Neutrophil (primary cell): ENCODE data around the gene LILRB2.
A peak's percentile ranks its signal among the peaks of the same experiment; 100 is the strongest.
"Not testable (repeated sequence)": the region's sequence is repeated elsewhere in the genome, so short reads cannot be mapped to it uniquely, and the experiment has no call there.

Experiments used
- H3K27ac ChIP-seq: fragments of 200-600 bp; sonication (generic); 2 replicates; pipeline ENCODE4 v1.5.1; 2016; ENCODE audit warnings: mild to moderate bottlenecking, moderate library complexity
- H3K27me3 ChIP-seq: fragments of 200-600 bp; sonication (generic); 2 replicates; pipeline ENCODE4 v1.6.0; 2016; ENCODE audit warnings: mild to moderate bottlenecking
- H3K36me3 ChIP-seq: fragments of 200-600 bp; sonication (generic); 2 replicates; pipeline ENCODE4 v1.5.1; 2017
- H3K4me1 ChIP-seq, 2 experiments: fragments of 200-600 bp in 1 of 2; sonication (generic) in 1 of 2; 1 replicate in 1 of 2; 2 replicates in 1 of 2; pipeline versions ENCODE4 v1.5.1 to v1.6.1; 2013 to 2016; ENCODE audit warnings: low read depth in 1 of 2, low read length in 1 of 2, mild to moderate bottlenecking in 1 of 2, moderate library complexity in 1 of 2; ENCODE audit not compliant: control insufficient read depth in 1 of 2, insufficient read depth in 1 of 2
- H3K4me3 ChIP-seq, 2 experiments: fragments of 200-600 bp in 1 of 2; sonication (generic) in 1 of 2; 1 replicate in 1 of 2; 2 replicates in 1 of 2; pipeline ENCODE4 v1.5.1; 2013 to 2016; ENCODE audit warnings: low read depth in 1 of 2, low read length in 1 of 2, mild to moderate bottlenecking in 1 of 2, moderate library complexity in 1 of 2
- H3K9me3 ChIP-seq: fragments of 200-600 bp; sonication (generic); 2 replicates; pipeline ENCODE4 v1.5.1; 2016
- CTCF ChIP-seq: fragments of 200-600 bp; sonication (generic); IDR thresholded peaks from 2 replicates; pipeline ENCODE4 v1.5.1; 2016; ENCODE audit warnings: antibody characterized with exemption

The LILRB2 gene

GRCh38 chr19:54322934-54323333 lies 42.0 kb upstream of the LILRB2 start:
- not testable (repeated sequence) for H3K36me3 ChIP-seq, H3K9me3 ChIP-seq, H3K27ac ChIP-seq, H3K4me3 ChIP-seq, H3K27me3 ChIP-seq
- H3K4me1 ChIP-seq, result peaks cover 28% of the 10 kb centered on the region in 2 experiments
- peak; percentile 45 for TF ChIP-seq CTCF

- not testable (repeated sequence) for H3K27ac ChIP-seq, H3K9me3 ChIP-seq, H3K27me3 ChIP-seq
These were observed 41.4 kb upstream of the LILRB2 start for GRCh38 chr19:54322295-54322694.

GRCh38 chr19:54319892-54320670 lies 39.2 kb upstream of the LILRB2 start:
- peak overlapping the region; percentile 92 for H3K27ac ChIP-seq
- peaks cover 56 to 57% of the 10 kb centered on the region in 2 experiments for H3K4me1 ChIP-seq
- no peak for TF ChIP-seq CTCF
- no peaks in the 10 kb centered on the region for H3K27me3 ChIP-seq
- H3K36me3 ChIP-seq, result no peaks in the 10 kb centered on the region
- H3K9me3 ChIP-seq, result no peaks in the 10 kb centered on the region
- H3K4me3 ChIP-seq, result no peak overlapping the region

More at GRCh38 chr19:54322295-54322694, 41.4 kb upstream of the LILRB2 start:
- H3K36me3 ChIP-seq, H3K4me3 ChIP-seq: not testable (repeated sequence)
- peaks cover 34 to 35% of the 10 kb centered on the region in 2 experiments for H3K4me1 ChIP-seq

GRCh38 chr19:54319049-54319448 lies 38.1 kb upstream of the LILRB2 start:
- no peaks in the 10 kb centered on the region for H3K36me3 ChIP-seq

GRCh38 chr19:54317965-54318240 lies 37.0 kb upstream of the LILRB2 start:
- peak overlapping the region; percentile 47 to 55 for H3K4me3 ChIP-seq
- no peaks in the 10 kb centered on the region for H3K36me3 ChIP-seq
- no peaks in the 10 kb centered on the region for H3K27me3 ChIP-seq
- no peaks in the 10 kb centered on the region for H3K9me3 ChIP-seq
- peaks cover 66 to 77% of the 10 kb centered on the region in 2 experiments for H3K4me1 ChIP-seq
- no peak for TF ChIP-seq CTCF
- peak overlapping the region; percentile 92 for H3K27ac ChIP-seq

More at GRCh38 chr19:54319049-54319448, 38.1 kb upstream of the LILRB2 start:
- no peak for TF ChIP-seq CTCF
- Histone ChIP-seq H3K27me3 (no peaks in the 10 kb centered on the region), H3K9me3 (no peaks in the 10 kb centered on the region), H3K4me3 (peak overlapping the region; percentile 28 to 29), H3K4me1 (peaks cover 56 to 67% of the 10 kb centered on the region in 2 experiments), H3K27ac (peak overlapping the region; percentile 92)

- Histone ChIP-seq H3K27ac (peak overlapping the region; percentile 92), H3K4me1 (peaks cover 71 to 83% of the 10 kb centered on the region in 2 experiments), H3K4me3 (peak overlapping the region; percentile 47 to 55), H3K9me3 (no peaks in the 10 kb centered on the region), H3K36me3 (no peaks in the 10 kb centered on the region), H3K27me3 (no peaks in the 10 kb centered on the region)
- peak; percentile 54 for TF ChIP-seq CTCF
These were observed 36.4 kb upstream of the LILRB2 start for GRCh38 chr19:54317108-54317964.
